ENCODE data around the gene ITIH4.

Gene ITIH4

DNA sequence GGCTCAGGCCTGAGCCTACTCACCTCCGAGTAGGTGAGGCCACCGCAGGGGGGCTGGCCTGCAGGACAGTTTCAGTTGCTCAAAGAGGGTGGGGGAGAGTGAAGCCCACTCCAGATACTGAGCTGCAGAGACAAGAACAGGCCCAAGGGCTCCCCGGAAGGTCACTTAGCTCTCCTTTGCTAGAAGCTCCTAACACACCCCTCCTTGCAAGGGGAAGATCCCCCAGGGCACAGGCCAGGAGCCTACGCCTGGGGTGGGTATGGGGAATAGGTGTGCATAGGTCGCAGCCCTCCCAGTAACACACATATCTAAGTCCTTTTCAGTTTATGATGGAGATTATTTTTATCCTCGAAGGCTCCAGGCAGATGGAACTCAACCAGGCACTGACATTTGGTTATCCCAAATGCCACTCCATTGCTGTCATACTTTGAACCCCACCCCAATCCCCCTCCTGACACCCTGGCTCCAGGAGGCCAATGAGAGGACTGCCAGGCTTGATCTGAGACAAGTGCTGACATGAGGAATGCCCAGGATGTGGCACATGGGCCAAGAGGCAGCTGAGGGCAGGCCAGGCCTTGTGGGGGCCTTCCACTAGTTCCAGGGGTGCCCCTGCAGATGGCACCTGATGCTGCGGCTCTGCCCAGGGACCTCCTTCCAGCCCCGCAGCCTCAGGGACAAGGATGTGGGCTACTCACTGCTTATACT lies 5.4 kb upstream of the ITIH4 start:
- TF ChIP-seq TAF1 (IDR thresholded peaks at IDR 0.05; ENCODE audit: borderline replicate concordance, insufficient read depth, low read length) (no peak), SIN3A (IDR thresholded peaks at IDR 0.05; ENCODE audit: borderline replicate concordance, insufficient read depth, low read length) (no peak), POLR2AphosphoS5 (IDR thresholded peaks at IDR 0.05; ENCODE audit: low read depth, low read length) (no peak), FOXP2 (optimal IDR thresholded peaks at IDR 0.05; ENCODE audit: borderline replicate concordance, extremely low read depth, extremely low read length, insufficient read depth) (no peak)
- TF ChIP-seq, protein P1, sequence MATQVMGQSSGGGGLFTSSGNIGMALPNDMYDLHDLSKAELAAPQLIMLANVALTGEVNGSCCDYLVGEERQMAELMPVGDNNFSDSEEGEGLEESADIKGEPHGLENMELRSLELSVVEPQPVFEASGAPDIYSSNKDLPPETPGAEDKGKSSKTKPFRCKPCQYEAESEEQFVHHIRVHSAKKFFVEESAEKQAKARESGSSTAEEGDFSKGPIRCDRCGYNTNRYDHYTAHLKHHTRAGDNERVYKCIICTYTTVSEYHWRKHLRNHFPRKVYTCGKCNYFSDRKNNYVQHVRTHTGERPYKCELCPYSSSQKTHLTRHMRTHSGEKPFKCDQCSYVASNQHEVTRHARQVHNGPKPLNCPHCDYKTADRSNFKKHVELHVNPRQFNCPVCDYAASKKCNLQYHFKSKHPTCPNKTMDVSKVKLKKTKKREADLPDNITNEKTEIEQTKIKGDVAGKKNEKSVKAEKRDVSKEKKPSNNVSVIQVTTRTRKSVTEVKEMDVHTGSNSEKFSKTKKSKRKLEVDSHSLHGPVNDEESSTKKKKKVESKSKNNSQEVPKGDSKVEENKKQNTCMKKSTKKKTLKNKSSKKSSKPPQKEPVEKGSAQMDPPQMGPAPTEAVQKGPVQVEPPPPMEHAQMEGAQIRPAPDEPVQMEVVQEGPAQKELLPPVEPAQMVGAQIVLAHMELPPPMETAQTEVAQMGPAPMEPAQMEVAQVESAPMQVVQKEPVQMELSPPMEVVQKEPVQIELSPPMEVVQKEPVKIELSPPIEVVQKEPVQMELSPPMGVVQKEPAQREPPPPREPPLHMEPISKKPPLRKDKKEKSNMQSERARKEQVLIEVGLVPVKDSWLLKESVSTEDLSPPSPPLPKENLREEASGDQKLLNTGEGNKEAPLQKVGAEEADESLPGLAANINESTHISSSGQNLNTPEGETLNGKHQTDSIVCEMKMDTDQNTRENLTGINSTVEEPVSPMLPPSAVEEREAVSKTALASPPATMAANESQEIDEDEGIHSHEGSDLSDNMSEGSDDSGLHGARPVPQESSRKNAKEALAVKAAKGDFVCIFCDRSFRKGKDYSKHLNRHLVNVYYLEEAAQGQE (IDR thresholded peaks at IDR 0.05; ENCODE audit: insufficient read depth in 1 of 2, low read depth in 2 of 2, low read length in 2 of 2) = no peak

DNA sequence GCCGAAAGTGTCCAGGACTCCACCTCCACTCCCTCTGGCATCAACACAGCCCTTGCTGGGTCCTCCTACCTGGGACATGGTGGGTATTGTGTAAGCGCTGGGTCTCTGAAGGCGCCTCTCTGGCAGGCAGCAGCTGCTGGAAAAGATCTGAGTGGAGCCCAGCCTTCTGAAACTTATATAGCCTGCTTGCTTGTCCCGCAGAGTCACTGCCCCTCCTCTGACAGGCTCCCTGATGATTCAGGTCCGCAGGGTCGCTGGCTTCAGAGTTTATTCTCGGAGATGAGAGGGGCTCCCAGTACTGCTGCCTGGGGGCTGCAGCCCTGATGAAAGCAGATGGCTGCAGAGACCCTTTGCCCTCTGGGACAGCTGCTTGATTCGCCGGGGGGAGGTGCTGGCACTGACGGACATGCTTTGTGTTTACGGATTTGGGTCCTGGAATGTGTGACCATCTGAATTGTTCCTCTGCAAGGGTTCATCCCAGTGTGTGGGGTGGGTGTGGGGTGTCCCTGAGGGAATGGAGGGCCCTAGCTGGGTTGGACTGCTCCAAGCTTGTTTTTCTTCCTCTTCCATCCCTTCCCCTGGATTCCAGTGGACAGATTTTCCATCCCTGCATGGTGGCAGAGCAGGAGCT lies 4.5 kb upstream of the ITIH4 start, which contains the start of gene MUSTN1:
Gene MUSTN1, minus strand, starts transcription at position 149 of the 631 bp plus-strand sequence. Its CDS starts 71 bp downstream, at position 78.
- TF ChIP-seq TAF1 (IDR thresholded peaks at IDR 0.05; ENCODE audit: borderline replicate concordance, insufficient read depth, low read length) = no peak
- no peak for TF ChIP-seq SIN3A (IDR thresholded peaks at IDR 0.05; ENCODE audit: borderline replicate concordance, insufficient read depth, low read length)
- TF ChIP-seq, protein P1 (IDR thresholded peaks at IDR 0.05; ENCODE audit: insufficient read depth in 1 of 2, low read depth in 2 of 2, low read length in 2 of 2) = no peak
- no peak for TF ChIP-seq POLR2AphosphoS5 (IDR thresholded peaks at IDR 0.05; ENCODE audit: low read depth, low read length)
- TF ChIP-seq FOXP2 (optimal IDR thresholded peaks at IDR 0.05; ENCODE audit: borderline replicate concordance, extremely low read depth, extremely low read length, insufficient read depth) = no peak

DNA sequence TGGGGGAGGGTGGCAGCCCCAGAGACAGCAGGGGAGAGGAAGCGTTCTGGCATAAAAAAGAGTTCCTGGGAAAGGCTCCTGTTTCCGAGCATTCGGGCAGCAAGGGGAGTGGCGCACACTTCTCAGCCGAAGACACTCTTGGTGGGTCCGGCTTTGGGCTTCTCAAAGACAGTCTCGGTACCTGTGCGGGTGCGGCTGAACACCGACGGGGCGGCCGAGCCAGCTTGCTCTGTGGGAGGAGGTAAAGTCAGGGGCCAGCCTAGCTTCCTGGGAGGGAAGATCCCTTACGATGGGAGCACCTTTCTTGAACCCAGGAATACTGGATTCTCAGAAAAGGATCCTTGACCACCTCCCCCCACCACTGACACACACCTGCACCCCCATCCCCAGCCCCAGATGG lies 2.7 kb upstream of the ITIH4 start:
- TF ChIP-seq TAF1 (IDR thresholded peaks at IDR 0.05; ENCODE audit: borderline replicate concordance, insufficient read depth, low read length) = no peak
- TF ChIP-seq, protein P1 (IDR thresholded peaks at IDR 0.05; ENCODE audit: insufficient read depth in 1 of 2, low read depth in 2 of 2, low read length in 2 of 2) = no peak
- no peak for TF ChIP-seq SIN3A (IDR thresholded peaks at IDR 0.05; ENCODE audit: borderline replicate concordance, insufficient read depth, low read length)
- no peak for TF ChIP-seq FOXP2 (optimal IDR thresholded peaks at IDR 0.05; ENCODE audit: borderline replicate concordance, extremely low read depth, extremely low read length, insufficient read depth)
- no peak for TF ChIP-seq POLR2AphosphoS5 (IDR thresholded peaks at IDR 0.05; ENCODE audit: low read depth, low read length)

DNA sequence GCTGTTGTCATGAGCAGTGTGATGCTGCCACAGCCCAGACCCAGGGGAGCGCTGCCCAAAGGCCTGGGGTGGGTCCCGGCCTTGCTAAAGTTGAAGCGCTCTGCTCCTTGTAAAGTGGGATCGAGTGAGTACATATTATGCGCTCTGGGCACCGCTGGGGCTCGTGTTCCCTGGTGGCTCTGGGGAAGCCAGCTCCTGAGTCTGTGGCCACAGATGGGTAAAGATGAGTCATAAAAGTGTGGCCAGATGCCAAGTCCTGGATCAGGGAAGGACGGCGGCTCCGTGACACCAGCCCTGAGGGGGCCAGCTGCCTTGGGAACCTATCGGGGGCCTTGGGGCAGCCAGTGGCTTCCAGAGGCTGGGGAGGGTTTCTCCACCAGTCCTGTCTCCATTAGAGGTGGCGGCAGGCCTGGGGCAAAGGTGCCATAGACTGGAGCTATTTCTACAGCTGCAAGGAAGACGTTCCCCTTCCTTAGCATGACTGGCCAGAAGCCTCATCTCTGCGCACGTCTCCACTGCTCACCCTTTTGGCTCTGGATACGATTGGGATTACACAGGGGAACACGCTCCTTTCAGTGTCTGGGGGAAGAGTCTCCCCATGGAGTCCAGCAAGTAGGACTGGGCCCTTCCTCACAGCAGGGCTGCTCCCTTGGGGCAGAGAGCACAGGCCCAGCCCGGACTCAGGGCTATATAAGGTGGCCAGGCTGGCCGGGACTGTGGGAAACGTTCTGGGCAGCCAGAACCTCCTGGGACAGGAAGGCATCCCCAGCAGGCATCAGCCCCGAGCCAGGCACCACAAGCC lies 1.2 kb upstream of the ITIH4 start:
- TF ChIP-seq FOXP2 (optimal IDR thresholded peaks at IDR 0.05; ENCODE audit: borderline replicate concordance, extremely low read depth, extremely low read length, insufficient read depth) (no peak), POLR2AphosphoS5 (IDR thresholded peaks at IDR 0.05; ENCODE audit: low read depth, low read length) (no peak), TAF1 (IDR thresholded peaks at IDR 0.05; ENCODE audit: borderline replicate concordance, insufficient read depth, low read length) (no peak), SIN3A (IDR thresholded peaks at IDR 0.05; ENCODE audit: borderline replicate concordance, insufficient read depth, low read length) (no peak)

DNA sequence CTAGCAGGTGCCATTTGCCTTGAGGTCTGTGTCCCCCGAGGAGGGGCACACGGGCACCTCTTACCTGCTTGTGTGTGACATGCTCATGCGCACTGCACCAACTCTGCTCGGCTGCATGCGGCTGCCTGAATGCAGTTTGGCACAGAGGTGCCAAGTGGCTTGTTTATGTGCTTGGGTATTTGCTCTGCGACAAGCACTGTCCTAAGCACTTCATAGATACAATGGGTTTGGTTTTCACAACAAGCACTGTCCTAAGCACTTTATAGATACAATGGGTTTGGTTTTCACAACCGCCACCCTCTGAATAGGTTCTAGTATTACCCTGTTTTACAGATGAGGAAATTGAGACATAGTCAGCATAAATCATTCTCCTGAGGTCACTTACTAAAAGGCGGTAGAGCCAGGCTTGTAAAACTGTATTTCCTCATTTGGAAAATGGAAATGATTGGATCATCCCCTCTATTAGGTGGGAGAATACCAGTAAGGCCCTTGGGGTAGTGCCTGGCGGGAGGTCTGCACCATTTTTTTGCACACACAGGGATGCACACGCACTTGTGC lies 487 bp downstream of the ITIH4 start:
- TF ChIP-seq POLR2AphosphoS5 (IDR thresholded peaks at IDR 0.05; ENCODE audit: low read depth, low read length) = no peak
- TF ChIP-seq SIN3A (IDR thresholded peaks at IDR 0.05; ENCODE audit: borderline replicate concordance, insufficient read depth, low read length) = no peak
- TF ChIP-seq TAF1 (IDR thresholded peaks at IDR 0.05; ENCODE audit: borderline replicate concordance, insufficient read depth, low read length) = no peak
- no peak for TF ChIP-seq FOXP2 (optimal IDR thresholded peaks at IDR 0.05; ENCODE audit: borderline replicate concordance, extremely low read depth, extremely low read length, insufficient read depth)
- TF ChIP-seq, protein P1 (IDR thresholded peaks at IDR 0.05; ENCODE audit: insufficient read depth in 1 of 2, low read depth in 2 of 2, low read length in 2 of 2) = no peak

All from PFSK-1 (cell line).